HG03196 (cell line): ENCODE measurements around the gene SVIL.

Experiments
- ATAC-seq: cut with Tn5 transposase; IDR thresholded peaks from one replicate; pipeline ENCODE4 v1.9.1; 2021; ENCODE audit not compliant: unreplicated experiment

The SVIL gene, protein sequence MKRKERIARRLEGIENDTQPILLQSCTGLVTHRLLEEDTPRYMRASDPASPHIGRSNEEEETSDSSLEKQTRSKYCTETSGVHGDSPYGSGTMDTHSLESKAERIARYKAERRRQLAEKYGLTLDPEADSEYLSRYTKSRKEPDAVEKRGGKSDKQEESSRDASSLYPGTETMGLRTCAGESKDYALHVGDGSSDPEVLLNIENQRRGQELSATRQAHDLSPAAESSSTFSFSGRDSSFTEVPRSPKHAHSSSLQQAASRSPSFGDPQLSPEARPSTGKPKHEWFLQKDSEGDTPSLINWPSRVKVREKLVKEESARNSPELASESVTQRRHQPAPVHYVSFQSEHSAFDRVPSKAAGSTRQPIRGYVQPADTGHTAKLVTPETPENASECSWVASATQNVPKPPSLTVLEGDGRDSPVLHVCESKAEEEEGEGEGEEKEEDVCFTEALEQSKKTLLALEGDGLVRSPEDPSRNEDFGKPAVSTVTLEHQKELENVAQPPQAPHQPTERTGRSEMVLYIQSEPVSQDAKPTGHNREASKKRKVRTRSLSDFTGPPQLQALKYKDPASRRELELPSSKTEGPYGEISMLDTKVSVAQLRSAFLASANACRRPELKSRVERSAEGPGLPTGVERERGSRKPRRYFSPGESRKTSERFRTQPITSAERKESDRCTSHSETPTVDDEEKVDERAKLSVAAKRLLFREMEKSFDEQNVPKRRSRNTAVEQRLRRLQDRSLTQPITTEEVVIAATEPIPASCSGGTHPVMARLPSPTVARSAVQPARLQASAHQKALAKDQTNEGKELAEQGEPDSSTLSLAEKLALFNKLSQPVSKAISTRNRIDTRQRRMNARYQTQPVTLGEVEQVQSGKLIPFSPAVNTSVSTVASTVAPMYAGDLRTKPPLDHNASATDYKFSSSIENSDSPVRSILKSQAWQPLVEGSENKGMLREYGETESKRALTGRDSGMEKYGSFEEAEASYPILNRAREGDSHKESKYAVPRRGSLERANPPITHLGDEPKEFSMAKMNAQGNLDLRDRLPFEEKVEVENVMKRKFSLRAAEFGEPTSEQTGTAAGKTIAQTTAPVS (N-terminal part only)

DNA sequence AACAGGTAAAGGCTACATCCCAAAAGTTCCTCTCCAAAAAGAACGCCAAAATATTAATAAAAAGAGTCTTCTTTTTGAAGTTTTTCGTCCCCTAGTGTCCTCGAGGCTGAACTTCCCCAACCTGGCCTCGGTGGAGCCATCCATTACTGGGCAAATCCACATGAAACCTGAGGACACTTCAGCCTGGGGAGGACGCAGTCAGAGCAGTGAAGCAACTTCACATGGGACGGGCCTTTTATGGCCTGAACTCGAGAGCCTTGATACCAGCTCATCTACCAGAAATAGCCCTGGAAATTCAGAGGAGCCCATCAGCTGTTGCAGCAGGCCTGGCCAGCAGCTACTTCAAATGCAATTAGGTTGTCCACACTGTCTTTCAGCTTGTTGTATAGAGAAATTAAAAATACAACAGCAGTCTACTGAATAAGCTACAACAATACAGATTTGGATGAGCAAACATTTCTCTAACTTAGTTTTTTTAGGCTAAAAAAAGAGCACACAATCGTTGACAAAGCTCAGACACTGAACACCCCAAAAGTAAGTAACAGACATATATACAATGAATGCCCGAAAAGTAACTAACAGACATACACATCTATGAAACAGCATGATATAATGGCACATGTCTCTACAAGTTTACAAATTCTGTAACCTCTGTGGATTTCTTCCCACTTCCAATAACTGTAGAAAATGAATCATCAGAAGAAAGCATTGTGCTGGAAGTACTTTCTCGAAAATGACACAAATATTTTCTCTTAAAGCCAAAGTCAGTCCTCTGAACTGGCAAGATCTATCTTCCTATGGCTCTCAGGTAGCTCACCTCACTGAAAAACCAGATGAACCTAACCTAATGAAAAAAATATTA, at the start of gene SVIL:
SVIL (minus strand) TSS at position 208 of the 862 bp plus-strand sequence. CDS start 79,913 bp downstream, outside the sequence.
- no peak for ATAC-seq

DNA sequence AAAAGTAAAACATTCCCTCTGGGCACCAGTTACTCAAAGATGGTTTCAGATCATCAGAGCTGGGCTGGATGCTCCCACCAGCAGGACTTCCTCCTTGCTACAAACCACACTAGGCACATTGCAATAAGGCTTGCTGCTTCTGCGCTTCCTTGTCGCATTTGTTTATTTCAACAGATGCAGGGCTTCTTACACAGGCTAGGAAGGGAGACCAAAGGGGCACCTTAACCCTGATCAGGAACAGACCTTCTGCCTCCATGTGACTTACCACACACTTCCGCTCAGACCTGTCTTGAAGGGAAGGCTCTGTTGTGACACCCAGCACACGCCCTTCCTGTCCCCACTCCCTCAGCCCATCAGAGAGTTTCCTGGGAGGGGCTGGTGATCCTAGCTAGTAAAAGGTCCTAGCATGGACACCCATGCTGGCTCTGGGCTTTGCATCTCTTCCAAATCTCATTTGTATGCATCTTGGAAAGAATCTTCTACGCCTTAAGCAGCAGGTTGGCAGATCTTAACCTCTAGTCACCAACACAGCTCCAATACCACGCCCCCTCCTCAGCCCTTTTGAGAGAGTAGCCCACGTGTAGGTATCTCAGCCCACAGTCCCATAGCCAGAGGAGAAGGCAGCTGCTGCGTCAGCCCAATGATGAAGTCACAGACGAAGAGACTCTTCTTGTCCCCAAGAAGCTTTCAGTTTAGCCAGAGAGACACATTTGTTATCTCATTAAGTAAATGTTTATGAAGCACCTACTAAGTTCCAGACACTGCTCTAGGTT, 47.1 kb upstream of the SVIL start:
- peak; percentile 69 for ATAC-seq

DNA sequence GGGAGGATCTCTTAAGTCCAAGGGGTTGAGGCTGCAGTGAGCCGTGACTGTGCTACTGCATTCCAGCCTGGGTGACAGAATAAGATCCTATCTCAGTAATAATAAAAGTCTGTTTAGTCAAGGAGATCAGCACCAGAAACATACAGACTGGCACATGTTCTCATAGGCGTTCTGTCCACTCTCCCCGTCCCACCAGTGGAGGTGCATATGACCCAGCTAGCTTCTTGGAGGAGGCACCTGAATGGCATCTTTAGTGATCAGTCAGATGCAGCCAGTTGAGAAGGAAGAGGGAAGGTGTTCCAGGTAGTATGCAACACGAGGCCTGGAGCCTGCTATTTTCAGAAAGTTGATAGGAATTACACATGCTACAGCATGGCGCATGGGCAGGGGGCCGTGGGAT, 45.3 kb upstream of the SVIL start:
- no peak for ATAC-seq

DNA sequence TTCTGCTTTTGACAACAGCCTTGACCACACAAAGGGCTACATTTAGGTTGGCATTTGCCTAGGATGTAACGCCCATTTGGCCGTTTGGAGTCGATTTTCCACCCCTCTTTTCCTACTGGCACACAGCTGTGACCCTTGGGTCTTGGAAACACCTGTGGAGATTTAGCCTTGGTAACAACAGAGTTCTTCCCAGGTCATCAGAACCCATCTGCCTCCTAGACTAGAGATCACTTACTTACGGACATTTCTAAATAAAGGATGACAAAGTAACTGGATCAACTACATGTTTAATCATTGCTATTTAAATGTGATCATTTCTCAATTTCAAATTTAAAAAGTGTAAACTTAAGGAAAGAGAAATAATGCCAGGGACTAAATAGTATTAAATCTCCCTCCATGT, 42.0 kb upstream of the SVIL start:
- no peak for ATAC-seq

DNA sequence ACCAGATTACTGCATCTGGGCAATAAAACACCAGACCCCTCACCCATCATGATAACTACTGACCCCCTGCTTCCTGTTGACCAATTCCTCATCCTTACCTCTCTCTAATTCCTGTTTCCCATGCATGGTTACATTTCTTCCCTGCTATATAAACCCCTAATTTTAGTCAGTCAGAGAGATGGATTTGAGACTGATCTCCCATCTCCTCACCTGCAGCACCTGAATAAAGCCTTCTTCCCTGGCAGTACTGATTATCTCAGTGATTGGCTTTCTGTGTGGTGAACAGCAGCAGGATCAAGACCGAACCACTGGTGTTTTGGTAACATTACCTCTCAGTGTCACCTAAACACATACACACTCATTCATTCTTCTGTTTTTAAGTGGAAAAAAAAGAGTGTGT, 41.2 kb upstream of the SVIL start:
- ATAC-seq, result no peak

DNA sequence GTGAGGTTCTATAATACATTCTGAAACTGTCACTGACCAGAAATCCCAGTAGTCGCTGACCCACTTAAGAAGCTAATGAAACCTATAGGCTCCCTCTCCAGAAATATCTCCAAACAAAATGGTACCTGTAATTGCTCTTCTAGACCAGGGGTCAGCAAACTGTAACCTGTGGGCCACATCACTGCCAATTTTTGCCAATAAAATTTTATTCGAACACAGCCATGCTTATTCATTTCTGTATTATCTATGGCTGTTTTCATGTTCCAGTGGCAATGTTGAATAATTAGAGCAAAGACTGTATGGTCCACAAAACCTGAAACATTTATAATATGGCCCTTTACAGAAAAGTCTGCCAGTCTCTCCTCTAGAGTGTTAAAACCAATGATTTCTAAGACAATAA, 37.2 kb upstream of the SVIL start:
- no peak for ATAC-seq

GRCh38 chr10:29671228-29671780, 36.5 kb upstream of the SVIL start:
- ATAC-seq, result no peak

- no peak for ATAC-seq
Observed at GRCh38 chr10:29670761-29671160, 36.0 kb upstream of the SVIL start.

DNA sequence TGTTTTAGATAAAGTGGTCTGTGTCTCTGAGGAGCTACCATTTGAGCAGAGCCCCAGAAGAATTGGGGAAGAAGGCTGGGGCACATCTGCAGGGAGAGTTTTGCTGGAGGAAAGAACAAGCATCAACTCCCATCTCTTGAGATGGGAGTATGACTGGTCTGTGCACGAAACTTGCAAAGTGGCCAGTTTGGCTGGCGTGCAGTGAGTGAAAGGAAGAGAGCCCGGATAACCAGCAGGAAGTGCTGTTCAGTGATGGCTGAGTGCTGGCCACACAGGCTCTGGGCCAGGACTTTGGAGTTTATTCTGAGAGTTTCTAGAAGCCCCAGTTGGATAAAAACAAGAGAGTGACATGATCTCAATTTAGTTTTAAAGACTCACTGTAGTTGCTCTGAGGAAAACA, 34.4 kb upstream of the SVIL start:
- no peak for ATAC-seq

- no peak for ATAC-seq
Observed at GRCh38 chr10:29668628-29669027, 33.9 kb upstream of the SVIL start.

DNA sequence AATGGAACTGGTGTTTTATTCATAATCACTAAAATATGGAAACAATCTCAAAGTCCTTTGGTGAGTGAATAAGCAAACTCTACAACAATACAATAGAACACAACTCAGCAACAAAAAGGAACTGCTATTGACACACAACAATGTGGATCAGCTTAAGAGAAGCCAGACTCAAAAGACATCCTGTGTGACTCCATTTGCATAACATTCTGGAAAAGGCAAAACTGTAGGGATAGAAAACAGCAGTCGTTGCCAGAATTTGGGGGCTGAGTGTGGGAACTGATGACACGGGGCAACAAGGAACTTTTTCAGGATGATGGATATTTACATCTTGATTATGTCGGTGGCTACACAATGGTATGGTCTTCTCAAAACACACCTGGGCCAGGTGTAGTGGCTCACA, 32.4 kb upstream of the SVIL start:
- ATAC-seq, result no peak

GRCh38 chr10:29666201-29666600, 31.4 kb upstream of the SVIL start:
- no peak for ATAC-seq

DNA sequence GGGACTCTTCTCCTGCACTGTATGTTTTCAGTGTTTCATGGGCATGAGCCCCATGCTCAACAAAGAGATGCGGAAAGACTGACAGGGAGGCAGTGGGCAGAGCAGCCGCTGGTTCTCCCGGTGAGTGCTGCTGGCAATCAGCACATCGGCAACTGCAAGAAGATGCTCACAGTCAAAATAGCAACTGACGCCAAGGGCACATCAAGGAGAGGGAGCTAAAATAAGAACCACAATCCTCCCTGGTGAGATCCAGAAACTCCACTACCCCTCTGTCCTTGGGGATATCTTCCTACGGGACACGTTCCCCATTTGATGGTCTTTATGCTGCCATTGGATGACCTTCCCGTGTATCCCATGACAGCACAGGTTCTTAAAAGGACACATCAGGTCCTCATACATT, 28.9 kb upstream of the SVIL start:
- ATAC-seq, result no peak

- ATAC-seq, result peak; percentile 99
Observed at GRCh38 chr10:29658984-29659965, 24.5 kb upstream of the SVIL start.

GRCh38 chr10:29657719-29658274, 23.0 kb upstream of the SVIL start:
- ATAC-seq, result no peak

GRCh38 chr10:29656451-29656992, 21.8 kb upstream of the SVIL start:
- ATAC-seq, result no peak

GRCh38 chr10:29652192-29652591, 17.4 kb upstream of the SVIL start:
- no peak for ATAC-seq

DNA sequence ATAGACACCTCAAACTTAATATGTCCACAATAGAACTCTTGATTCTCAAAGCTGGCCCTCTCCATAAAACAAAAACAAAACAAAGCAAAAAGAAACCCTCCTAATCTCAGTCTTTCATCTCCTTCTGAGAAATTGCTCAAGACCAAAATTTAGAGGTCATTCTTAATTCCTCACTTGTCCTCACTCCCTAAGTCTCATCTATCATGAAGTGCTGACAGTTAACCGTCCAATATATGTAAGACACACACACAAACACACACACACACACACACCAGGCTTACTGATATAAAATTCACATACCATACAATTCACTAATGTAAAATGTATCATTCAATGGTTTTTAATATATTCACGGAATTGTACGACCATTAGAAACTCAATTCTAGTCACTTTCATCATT, 17.0 kb upstream of the SVIL start:
- ATAC-seq, result no peak
